ENCODE results near the gene FOXL2.
A peak's percentile ranks its signal among the peaks of the same experiment; 100 is the strongest.

FOXL2 gene

DNA sequence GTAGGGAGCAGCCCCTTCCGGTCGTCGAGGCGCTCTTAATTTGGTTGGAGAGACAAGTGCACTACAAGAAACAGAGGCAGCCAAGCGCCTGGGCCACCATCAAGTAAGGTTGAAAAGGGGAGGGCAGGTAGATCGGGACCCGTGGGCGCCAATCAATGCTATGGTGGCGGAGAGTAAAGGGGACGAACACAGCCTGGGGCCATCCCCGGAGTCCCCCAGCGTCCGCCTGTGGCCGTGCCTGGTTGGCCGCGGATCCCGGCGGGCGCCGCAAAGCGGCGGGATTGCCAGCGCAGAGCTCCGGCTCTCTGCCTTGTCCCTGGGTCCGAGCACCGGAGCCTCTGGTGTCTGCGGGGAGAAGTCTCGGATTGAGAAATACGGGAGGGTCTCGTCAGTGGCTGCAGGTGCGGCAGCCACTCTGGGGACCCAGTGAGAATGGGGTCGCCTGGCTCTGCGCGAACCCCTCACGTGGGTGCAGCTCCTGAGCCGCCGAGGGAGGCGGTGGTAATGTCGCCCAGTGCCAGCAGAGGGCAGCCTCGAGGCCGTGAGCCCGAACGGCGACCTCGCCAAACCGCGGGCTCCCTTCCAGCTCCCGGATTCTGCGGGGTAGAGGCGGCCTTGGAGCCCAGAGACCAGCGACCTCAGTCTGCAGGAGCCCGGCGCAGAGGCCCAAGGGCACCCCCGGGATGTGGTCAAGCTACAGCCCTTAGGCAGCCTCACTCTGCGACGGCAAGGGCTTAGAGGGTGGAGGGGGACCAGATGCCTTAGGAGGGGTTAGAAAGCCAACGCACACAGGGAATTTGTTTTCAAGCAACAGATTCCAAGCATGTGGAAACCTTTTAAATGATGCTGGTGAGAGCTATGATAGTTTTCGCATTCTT is 10.8 kb downstream of the FOXL2 start:
- H3K4me3 ChIP-seq (ENCODE audit: insufficient read depth, low read length, poor library complexity, severe bottlenecking) = no peak overlapping the region
- no peaks in the 10 kb centered on the region for H3K9me3 ChIP-seq (ENCODE audit: insufficient read depth, low read length)
- no peaks in the 10 kb centered on the region for H3K9me2 ChIP-seq (replicated peaks; ENCODE audit: insufficient read depth, low read length)
- H2AFZ ChIP-seq (ENCODE audit: low read depth, low read length, severe bottlenecking) = no peak overlapping the region
- TF ChIP-seq EZH2phosphoT487 (conservative IDR thresholded peaks at IDR 0.05; ENCODE audit: low read length) (no peak), CTCF (IDR thresholded peaks at IDR 0.05; ENCODE audit: insufficient read depth, low read length, poor library complexity, severe bottlenecking) (peak; percentile 54)
- no peak overlapping the region for H3K9ac ChIP-seq (ENCODE audit: low read length)
- H3K79me2 ChIP-seq (ENCODE audit: insufficient read depth, low read length) = no peaks in the 10 kb centered on the region
- no peaks in the 10 kb centered on the region for H3F3A ChIP-seq (ENCODE audit: insufficient read depth)
- no peaks in the 10 kb centered on the region for H3K36me3 ChIP-seq (ENCODE audit: low read length)
- no peak overlapping the region for H3K27ac ChIP-seq (ENCODE audit: low read depth, low read length)
- no peaks in the 10 kb centered on the region for H4K20me1 ChIP-seq (ENCODE audit: low read depth, low read length)
- no peak overlapping the region for H3K4me2 ChIP-seq (ENCODE audit: low read depth, low read length, poor library complexity, severe bottlenecking)
- H3K27me3 ChIP-seq (ENCODE audit: low read length) = no peaks in the 10 kb centered on the region

DNA sequence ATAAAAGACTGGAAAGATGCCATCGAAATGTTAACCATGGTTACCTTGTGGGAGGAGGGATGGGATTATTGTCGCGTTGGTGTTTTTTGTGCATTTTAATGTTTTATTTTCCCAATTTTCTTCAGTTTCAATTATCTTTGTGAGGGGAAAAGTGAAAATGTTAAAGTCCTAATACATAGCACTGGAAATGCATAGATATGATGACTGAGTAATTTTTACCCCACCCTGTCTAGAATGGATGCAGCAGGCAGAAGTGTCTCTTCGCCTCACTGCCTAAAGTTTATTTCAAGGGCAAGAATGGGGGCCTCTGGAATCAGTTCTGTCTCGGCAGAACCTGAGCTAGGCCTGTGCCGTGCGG is 11.5 kb downstream of the FOXL2 start:
- Histone ChIP-seq H3K36me3 (ENCODE audit: low read length) (no peaks in the 10 kb centered on the region), H3K9me3 (ENCODE audit: insufficient read depth, low read length) (no peaks in the 10 kb centered on the region), H4K20me1 (ENCODE audit: low read depth, low read length) (no peaks in the 10 kb centered on the region), H3K4me2 (ENCODE audit: low read depth, low read length, poor library complexity, severe bottlenecking) (no peak overlapping the region), H3K79me2 (ENCODE audit: insufficient read depth, low read length) (no peaks in the 10 kb centered on the region), H2AFZ (ENCODE audit: low read depth, low read length, severe bottlenecking) (no peak overlapping the region), H3K4me3 (ENCODE audit: insufficient read depth, low read length, poor library complexity, severe bottlenecking) (no peak overlapping the region), H3K27me3 (ENCODE audit: low read length) (no peaks in the 10 kb centered on the region), H3F3A (ENCODE audit: insufficient read depth) (no peaks in the 10 kb centered on the region), H3K9ac (ENCODE audit: low read length) (no peak overlapping the region), H3K9me2 (replicated peaks; ENCODE audit: insufficient read depth, low read length) (no peaks in the 10 kb centered on the region), H3K27ac (ENCODE audit: low read depth, low read length) (no peak overlapping the region)
- TF ChIP-seq CTCF (IDR thresholded peaks at IDR 0.05; ENCODE audit: insufficient read depth, low read length, poor library complexity, severe bottlenecking) (no peak), EZH2phosphoT487 (conservative IDR thresholded peaks at IDR 0.05; ENCODE audit: low read length) (no peak)

GRCh38 chr3:138933981-138934691 is 12.8 kb downstream of the FOXL2 start:
- Histone ChIP-seq H2AFZ (ENCODE audit: low read depth, low read length, severe bottlenecking) (no peak overlapping the region), H3K27ac (ENCODE audit: low read depth, low read length) (no peak overlapping the region), H3K27me3 (ENCODE audit: low read length) (no peaks in the 10 kb centered on the region), H3K9me3 (ENCODE audit: insufficient read depth, low read length) (no peaks in the 10 kb centered on the region), H4K20me1 (ENCODE audit: low read depth, low read length) (no peaks in the 10 kb centered on the region), H3K4me3 (ENCODE audit: insufficient read depth, low read length, poor library complexity, severe bottlenecking) (no peak overlapping the region), H3K36me3 (ENCODE audit: low read length) (no peaks in the 10 kb centered on the region), H3K79me2 (ENCODE audit: insufficient read depth, low read length) (no peaks in the 10 kb centered on the region), H3K9ac (ENCODE audit: low read length) (no peak overlapping the region), H3K9me2 (replicated peaks; ENCODE audit: insufficient read depth, low read length) (no peaks in the 10 kb centered on the region), H3F3A (ENCODE audit: insufficient read depth) (no peaks in the 10 kb centered on the region), H3K4me2 (ENCODE audit: low read depth, low read length, poor library complexity, severe bottlenecking) (no peak overlapping the region)
- TF ChIP-seq CTCF (IDR thresholded peaks at IDR 0.05; ENCODE audit: insufficient read depth, low read length, poor library complexity, severe bottlenecking) (no peak), EZH2phosphoT487 (conservative IDR thresholded peaks at IDR 0.05; ENCODE audit: low read length) (no peak)
